GM21381 (cell line): ENCODE measurements around the gene MLLT3.
A peak's percentile ranks its signal among the peaks of the same experiment; 100 is the strongest.
"Not testable (repeated sequence)": the region's sequence is repeated elsewhere in the genome, so short reads cannot be mapped to it uniquely, and the experiment has no call there.

Experiments
- ATAC-seq: cut with Tn5 transposase; IDR thresholded peaks from one replicate; pipeline ENCODE4 v1.9.1; 2021; ENCODE audit warnings: mild to moderate bottlenecking, moderate library complexity; ENCODE audit not compliant: unreplicated experiment

MLLT3 gene

DNA sequence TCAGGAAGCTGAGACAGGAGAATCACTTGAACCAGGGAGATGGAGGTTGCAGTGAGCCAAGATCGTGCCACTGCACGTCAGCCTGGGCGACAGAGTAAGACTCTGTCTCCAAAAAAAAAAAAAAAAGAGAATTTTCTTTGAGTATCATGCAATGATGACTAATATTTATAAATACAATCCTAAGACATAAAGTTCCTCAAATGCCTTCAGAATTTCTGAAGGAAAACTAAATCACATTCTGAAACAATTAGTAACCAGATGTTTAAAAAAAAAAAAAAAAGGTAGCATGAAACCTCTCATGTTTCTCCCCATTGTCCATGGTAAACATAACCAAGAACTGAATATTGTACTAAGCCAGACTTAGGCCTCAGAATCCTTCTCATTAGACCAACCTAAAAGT is 23.1 kb downstream of the MLLT3 start:
- ATAC-seq: no peak

DNA sequence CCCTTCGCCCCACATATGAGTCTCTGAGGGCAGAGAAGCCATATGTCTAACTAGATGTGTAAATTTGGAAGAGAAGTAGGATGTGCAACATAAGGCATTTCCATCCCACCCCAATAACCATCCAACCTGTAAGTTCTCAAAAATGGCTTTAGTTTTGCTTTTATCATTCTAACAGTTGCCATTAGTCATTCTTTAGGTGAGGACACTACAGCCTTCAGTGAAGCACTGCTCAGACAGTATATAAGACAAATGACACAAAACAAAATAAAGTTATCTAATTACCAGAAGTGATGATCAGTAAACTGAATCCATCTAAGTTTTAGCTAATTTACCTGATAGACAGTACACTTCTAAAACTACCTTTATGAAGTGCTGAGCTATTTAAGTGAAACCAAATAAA is 23.9 kb downstream of the MLLT3 start:
- no peak for ATAC-seq

DNA sequence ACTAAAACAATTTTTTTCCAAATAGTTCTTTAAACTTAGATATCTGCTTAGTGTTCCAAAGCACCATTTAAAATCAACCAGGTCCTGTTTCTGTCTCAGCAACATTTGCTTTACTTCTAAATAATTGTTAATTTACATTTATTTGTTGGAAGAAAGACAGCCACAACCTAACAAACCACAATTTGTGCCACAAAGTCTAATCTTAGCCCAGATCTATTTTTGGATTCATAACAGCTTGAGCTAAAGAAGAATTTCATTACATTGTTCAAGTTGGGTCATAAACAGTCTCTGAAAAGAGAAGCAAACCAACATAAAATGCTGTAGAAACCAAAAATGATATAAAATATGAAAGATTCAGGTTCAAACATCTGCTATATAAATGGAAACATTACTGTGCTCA is 24.4 kb downstream of the MLLT3 start:
- no peak for ATAC-seq

DNA sequence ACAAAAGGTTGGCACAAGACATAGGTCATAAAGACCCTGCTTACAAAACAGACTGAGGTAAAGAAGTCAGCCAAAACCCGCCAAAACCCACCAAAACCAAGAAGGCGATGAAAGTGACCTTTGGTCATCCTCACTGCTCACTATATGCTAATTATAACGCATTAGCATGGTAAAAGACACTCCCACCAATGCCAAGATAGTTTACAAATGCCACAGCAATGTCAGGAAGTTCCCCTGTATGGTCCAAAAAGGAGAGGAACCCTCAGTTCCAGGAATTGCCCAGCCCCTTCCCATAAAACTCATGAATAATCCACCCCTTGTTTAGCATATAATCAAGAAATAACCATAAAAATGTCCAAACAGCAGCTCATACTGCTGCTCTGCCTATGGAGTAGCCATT is 27.7 kb downstream of the MLLT3 start:
- no peak for ATAC-seq

DNA sequence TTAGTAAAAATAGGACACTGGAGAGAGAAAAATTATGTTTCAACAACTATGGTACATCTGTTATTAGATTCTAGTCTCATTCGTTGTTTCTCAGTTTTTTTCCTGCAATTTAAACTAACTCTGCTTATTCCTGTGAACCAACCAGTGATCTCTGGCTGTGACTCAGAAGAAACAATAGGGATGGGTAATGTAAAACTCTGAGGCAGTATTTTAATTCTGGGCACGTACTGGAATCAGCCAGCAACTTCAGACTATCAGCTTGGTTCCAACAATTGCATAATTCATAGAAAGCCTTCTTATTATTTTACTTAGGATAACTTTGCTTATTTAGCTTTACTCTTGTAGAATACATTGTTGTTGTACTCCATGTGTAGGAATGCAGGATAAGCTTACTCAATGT is 28.8 kb downstream of the MLLT3 start:
- ATAC-seq: no peak

DNA sequence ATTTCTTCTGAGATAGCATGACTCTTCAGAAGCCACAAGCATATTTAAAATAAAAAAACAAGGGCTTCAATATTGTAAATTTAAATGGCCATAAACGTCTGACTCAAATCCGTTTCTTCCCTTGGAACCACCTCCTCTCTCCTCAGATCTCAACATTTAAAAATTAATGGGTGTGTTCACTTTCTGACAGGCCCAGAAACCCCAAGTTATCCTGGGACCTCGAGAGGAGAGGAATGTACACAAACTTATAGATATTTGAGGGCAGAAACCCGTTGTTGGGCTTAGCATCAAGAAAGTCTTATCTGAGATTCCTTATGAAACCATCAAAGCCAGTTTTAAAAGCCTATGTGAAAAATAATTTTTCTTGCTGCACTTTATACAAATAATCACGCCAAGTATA is 29.2 kb downstream of the MLLT3 start:
- no peak for ATAC-seq

DNA sequence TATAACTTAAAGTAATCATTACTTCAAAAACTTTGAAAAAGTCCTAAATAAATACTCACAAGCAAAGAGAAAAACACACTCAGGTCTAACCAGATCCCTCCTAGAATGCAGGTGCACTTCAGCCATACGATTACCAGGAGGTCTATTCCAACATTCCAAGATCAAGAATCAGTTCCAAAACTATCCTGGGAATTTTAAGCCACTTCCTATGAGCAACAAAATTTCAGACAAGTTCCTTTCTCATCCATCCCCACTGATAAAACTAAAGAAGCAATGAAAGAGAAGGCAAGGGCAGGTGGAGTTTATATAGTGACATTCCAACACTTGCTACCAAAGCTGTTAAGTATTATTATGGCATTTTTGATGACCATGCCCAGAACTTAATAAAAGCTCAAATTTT is 29.6 kb downstream of the MLLT3 start:
- ATAC-seq: no peak

DNA sequence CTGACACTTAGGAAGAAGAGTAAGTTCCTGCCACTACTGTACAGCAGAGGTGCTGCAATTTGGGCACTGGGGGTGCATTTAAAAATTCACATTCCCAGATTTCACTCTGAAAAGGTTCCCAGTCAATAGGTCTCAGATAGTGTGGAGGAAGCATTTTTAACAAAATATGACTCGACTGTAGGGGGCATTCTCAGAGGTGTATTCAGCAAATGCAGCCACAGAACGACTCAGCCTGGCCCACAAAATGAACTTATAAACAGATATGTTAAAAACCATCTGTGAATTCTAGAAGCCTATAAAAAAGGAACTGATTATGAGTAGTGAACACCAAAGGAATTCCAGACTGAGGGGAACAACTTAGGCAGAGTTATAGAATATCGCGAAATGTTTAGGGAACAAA is 31.1 kb downstream of the MLLT3 start:
- ATAC-seq: no peak

DNA sequence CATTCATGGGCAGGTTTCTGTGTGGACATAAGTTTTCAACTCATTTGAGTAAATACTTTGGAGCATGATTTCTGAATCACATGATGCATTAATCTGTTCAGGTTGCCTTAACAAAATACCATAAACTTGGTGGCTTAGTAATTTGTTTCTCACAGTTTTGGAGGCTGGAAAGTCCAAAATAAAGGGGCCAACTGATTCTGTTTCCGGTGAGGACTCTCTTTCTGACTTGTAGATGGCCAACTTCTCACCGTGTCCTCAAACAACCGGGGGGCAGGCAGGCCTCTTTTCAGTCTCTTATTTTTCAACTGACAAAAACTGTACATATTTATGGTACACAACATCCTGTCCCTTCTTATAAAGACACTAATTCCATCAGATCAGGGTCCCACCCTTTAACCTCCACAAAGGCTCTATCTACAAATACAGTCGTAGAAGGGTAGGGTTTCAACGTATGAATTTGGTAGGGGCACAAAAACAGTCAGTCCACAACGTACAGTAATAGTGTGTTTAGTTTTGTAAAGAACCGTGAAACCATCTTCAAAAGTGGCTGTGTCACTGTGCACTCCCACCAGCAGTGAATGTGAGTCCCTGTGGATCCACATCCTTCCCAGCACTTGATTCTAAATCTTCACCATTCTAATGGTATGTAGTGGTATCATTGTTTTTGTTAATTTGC is 37.2 kb downstream of the MLLT3 start:
- ATAC-seq: no peak

DNA sequence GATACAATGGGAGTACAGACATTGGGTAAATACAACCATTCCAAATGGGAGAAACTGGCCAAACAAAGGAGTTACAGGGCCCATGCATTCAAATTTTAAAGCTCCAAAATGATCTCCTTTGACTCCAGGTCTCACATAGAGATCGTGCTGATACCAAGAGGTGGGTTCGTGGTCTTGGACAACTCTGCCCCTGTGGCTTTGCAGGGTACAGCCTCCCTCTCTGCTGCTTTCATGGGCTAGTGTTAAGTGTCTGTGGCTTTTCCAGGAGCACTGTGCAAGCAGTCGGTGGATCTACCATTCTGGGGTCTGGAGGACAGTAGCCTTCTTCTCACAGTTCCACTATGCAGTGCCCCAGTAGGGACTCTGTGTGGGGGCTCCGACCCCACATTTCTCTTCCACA is 39.2 kb downstream of the MLLT3 start:
- ATAC-seq: not testable (repeated sequence)

DNA sequence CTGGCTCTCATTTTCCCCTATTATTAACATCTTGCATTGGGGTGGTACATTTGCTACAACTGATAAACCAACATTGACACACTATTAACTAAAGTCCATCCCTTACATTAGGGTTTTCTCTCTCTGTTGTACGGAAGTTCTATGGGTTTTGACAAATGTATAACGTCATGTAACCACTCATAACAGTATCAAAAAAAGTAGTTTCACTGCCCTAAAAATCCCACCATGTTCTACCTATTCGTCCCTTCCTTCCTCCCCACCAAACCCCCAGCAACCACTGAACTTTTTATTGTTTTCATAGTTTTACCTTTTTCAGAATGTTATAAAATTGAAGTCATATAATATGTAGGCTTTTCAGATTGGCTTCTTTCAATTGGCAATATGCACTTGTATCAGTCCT is 40.1 kb downstream of the MLLT3 start:
- ATAC-seq: peak; percentile 62

DNA sequence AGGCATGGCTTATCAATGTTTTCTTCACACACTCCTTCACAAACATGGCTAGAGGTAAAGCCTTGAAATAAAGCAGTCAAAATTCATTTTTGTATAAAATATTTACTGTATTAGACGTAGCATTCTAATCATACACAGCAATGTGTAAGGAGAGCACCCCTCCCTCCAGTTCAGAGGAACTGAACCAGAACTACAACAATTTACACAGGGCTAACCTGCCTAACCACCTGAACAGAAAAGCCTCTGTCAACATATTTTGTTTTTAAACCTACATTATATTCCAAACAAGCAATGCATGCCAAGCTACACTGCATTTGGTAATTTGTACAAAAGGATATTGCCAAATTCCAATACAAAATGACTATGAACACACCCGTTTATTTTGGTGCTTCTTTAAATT is 41.6 kb downstream of the MLLT3 start:
- ATAC-seq: no peak

DNA sequence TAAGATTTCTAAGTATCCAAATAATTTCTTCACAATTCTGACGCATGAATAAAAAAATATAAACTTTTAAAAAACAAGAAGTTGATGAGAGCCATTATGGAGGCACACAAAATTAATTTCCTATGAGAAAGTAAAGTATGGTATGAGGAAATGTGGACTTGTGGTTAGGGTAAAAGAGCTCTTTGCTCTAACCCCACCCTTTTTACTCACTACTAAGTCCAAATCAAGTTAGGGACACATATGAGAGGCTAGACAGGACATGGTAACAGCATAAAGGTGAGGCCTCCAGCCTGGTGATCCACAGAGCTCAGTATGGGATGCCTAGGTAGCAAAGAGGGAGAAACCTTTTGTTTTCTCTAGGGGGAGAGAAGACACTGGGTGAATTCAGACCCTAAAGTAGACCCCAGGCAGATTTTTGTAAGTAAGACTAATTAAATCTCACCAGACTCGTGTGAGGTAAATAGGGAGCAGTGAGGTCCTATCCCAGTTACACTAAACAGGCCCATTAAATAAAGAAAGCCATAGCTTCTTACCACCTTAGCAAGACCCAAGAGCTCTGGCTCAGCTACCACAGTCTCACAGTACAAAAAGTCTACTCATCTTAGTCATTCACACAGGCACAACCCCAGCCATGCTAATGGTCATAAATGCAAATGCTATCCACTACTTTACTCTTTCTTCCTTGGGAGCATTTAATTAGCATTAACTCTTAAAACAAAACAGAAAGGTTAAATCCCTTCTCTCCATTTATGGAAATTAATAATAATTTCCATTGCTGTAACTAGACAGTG is 42.6 kb downstream of the MLLT3 start:
- ATAC-seq: no peak

DNA sequence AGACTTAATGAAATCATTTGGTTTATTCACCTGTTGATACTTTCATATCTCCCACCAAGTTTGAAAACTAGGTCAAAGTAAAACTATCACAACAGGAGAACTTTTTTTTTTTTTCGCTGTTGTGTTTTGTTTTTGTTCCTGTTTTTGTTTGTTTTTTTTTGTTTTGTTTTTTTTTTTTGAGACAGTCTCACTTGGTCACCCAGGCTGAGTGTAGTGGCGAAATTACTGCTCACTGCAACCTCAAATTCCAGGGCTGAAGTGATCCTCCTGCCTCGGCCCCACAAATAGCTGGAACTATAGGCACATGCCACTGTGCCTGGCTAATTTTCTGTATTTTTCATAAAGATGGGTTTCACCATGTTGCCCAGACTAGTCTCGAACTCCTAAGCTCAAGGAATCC is 49.3 kb downstream of the MLLT3 start:
- no peak for ATAC-seq

DNA sequence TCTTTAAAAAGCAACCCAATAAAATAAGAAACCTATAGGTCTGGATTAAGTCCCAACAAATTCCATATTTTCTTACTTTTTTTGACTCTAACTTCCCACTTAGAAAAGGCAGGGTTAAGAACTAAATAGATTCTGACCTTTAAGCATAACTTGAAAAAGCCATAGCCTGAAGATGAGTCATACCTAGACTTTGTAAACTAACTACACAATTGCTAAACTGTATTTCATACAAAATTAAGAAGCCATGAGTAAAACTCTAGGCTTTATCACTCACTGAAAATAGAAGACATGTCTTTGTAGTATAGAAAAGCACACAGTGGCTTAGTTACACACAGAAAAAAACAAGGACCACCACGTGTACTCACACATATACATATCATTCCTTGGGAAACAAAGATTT is 51.5 kb downstream of the MLLT3 start:
- ATAC-seq: peak; percentile 57

DNA sequence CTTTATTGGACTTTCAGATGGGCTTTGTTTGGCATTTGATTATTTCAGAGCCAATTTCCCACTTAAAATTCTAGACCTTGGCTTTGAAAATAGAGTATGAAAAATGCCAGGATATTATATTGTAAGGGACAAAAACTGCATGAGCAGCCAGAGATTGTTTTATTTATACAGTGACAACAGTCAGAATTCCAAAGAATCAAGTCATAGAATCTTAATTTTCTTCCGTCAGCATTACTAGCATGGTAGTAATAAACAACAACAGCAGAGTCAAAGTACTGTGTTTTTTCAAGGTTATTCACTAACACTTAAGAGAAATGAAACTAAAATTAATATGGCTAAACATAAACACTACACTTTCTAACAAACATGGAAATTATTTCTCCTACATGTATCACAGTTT is 52.2 kb downstream of the MLLT3 start:
- no peak for ATAC-seq

DNA sequence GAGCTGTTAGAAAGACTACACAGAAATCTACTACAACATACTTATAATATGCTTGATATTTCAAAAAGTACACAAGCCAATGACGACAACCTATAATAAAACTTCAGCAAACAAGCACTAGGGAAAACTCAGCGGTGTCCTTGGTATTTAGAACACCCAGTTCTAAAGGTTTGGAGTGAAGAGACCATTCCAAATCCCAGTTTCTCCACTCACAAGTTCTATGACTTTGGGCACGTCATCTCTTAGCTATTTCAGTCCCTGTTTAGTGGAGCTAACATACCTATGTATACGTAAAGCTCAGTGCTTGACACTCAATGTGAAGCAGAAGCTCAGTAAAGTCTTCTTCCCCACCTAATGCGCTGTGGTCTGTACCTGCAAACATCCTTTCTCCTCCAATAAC is 52.8 kb downstream of the MLLT3 start:
- ATAC-seq: no peak

DNA sequence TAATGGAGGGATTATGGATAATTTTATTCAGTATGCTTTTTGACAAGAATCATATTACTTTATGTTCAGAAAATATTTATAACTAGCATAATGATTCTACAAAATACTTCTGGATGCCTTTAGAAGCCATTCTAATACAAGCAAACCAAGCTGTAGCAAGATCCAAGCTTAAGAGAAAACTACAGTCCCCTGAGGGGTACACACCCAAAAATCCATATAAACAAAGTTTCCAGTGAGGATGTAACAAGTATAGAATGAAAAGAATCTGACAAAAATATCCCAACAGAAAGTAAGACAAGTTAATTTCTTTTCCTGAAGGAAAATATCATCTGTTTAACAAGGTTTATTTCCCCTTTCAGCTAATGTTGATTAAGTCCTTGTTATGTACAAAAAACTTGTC is 53.9 kb downstream of the MLLT3 start:
- ATAC-seq: no peak

DNA sequence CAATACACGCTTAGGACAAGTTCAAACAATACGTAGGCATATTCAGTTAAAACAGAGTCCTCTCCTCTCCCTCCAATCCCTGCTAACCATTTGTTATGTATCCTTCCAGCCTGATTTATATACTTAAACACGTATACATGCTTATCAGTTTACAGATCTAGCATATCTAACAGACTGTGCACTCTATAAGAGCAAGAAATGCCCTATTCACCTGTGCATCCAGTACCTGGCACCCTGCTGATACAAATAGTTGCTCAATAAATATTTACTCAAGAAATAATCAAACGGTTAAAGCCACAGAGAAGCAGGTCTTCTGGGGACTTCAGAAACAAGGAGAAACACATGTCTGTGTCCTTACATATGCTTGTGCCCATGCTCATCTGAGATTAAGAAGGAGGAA is 55.9 kb downstream of the MLLT3 start:
- ATAC-seq: no peak

DNA sequence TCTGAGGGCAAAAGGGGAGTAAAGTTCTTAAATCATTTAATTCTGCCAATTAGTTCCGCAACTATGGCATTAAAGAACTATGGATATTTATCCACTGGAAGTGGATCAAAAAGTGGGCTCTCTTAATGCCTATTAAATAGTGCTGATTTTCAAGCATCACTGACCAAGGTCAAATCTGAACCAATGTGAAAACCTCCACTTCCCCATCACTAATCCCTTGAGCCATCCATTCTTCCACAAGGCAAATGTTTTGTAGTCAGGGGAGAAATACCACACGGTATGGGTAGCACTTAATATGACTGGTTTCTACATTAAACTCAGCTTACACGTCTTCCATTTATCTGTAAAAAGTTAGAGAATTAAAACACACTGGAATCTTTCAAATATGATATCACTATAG is 57.6 kb downstream of the MLLT3 start:
- no peak for ATAC-seq

DNA sequence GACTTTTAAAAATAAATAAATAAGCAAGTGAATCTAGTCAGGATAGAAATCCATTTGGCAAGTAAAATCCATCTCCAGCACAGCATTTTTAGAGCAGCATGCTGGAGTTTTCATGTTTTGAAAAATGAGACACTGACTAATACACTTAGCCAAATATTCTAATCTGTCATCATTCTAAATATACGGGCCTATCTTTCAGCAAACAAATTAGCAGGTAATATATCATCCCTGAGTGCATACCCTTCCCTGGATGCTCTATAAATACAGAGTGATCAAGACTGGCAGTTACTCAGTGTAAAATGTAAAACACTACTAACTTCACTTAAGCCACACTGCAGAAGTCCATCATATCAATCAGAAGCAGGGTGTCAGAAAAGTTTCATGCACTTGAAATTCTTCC is 58.4 kb downstream of the MLLT3 start:
- ATAC-seq: no peak

DNA sequence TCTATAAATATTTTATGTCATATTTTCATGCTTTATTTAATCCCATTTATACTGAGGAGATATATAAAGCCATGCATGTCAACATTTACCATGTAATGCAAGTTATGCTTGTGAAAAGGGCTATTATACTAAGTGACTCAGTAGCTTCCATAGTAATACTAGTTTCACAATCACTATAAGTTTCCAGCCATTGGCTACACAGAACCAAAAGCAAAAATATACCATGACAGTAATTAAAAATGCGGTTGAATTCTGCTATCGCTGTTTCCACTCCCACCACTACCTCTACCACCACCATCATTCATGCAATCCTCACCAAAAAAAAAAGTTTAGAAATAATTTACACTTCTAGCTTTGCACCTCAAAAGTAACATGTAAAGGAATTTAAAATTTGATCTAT is 60.2 kb downstream of the MLLT3 start:
- no peak for ATAC-seq

DNA sequence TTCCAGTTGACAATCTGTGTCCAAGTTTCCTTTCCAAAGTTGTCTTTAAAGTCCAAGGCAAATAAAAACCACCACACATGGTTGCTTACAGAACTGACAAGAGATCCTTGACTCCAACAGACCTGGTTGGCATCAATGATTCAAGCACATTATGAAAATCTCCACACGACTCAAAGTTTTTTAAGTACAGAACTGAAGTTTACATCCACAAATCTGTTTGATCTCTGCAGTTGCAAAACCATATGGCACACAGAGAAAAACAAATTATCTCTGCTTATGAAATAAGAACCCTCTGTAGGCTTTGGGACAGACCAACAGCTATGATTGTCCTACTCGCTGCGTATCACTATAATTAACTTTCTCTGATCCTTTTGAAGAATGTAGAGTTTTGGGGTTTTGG is 60.8 kb downstream of the MLLT3 start:
- ATAC-seq: no peak
